Esophagus squamous epithelium (tissue), 4 donors: Measurements from ENCODE around the gene KSR2.

Source experiments
- POLR2A ChIP-seq, 4 donors: fragments of 450-650 bp; IDR thresholded peaks; one replicate each; pipeline ENCODE4 v1.6.1; 2017; ENCODE audit warnings: antibody characterized with exemption in 4 of 4, mild to moderate bottlenecking in 4 of 4, moderate library complexity in 3 of 4
- TF ChIP-seq, protein P1 (sequence below), 6 experiments: fragments of 450-650 bp in 4 of 6; fragments of 200-600 bp in 2 of 6; sonication (generic) in 2 of 6; IDR thresholded peaks; one replicate each; pipeline ENCODE4 v1.5.1; 2016 to 2019; ENCODE audit warnings: antibody characterized with exemption in 6 of 6, mild to moderate bottlenecking in 4 of 6, moderate library complexity in 4 of 6

DNA sequence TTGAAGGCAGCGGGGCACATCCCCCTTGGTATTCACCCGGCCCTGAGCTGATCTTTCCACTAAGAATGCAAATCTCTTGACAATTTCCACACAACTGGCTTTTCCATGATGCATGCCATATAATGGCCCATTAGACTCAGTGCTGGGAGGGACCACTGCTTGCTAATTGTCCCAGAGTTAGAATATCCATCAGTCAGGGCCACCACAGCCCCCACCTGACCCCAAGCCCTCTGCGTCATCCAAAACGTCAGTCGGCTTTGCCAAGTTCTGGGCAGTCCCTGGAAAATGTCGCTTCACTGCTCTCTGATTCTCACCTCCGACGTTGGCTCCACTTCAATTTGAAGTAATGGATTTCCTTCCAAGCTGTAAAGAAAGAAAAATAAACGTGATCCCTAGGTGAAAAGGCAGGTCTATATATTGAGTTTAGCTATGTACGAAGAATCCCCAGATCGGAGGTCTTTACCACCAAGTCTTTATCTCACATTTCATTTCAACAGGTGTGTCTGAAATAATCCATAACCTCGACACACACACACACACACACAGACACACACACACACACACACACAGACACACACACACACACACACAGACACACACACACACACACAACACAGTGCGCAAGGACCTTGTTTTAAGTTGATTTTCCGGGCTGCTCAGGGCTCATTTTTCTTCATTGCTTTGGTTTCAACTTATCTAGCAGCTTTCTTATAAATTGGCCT, 441.9 kb downstream of the KSR2 start:
- TF ChIP-seq, protein P1, sequence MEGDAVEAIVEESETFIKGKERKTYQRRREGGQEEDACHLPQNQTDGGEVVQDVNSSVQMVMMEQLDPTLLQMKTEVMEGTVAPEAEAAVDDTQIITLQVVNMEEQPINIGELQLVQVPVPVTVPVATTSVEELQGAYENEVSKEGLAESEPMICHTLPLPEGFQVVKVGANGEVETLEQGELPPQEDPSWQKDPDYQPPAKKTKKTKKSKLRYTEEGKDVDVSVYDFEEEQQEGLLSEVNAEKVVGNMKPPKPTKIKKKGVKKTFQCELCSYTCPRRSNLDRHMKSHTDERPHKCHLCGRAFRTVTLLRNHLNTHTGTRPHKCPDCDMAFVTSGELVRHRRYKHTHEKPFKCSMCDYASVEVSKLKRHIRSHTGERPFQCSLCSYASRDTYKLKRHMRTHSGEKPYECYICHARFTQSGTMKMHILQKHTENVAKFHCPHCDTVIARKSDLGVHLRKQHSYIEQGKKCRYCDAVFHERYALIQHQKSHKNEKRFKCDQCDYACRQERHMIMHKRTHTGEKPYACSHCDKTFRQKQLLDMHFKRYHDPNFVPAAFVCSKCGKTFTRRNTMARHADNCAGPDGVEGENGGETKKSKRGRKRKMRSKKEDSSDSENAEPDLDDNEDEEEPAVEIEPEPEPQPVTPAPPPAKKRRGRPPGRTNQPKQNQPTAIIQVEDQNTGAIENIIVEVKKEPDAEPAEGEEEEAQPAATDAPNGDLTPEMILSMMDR (IDR thresholded peaks at IDR 0.05), result no peak
- TF ChIP-seq POLR2A (IDR thresholded peaks at IDR 0.05), result no peak
